Epidermal melanocyte (primary cell): ENCODE data around the gene SOX18.

Experiments
- DNase-seq: peaks from one replicate; pipeline ENCODE4 v3.0.0; 2011; ENCODE audit warnings: low spot score; ENCODE audit not compliant: insufficient read length

SOX18 gene

DNA sequence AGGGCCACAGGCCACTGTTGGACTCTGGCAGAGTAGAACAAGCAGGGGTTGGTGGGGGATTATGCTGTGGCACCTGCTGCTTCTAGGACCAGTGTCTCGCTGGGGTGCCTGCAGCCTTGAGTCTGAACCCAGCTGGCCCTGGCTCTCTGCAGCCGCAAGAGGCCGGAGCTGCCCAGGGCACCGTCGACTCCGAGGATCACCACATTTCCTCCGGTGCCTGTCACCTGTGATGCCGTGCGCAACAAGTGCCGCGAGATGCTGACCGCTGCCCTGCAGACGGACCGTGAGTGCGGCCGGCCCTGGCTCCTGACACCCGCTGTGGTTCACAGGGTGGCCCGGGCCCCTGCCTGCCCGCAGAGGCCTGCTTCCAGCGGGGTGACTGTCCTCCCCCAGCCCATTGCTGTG is 19.8 kb upstream of the SOX18 start:
- no peak for DNase-seq

DNA sequence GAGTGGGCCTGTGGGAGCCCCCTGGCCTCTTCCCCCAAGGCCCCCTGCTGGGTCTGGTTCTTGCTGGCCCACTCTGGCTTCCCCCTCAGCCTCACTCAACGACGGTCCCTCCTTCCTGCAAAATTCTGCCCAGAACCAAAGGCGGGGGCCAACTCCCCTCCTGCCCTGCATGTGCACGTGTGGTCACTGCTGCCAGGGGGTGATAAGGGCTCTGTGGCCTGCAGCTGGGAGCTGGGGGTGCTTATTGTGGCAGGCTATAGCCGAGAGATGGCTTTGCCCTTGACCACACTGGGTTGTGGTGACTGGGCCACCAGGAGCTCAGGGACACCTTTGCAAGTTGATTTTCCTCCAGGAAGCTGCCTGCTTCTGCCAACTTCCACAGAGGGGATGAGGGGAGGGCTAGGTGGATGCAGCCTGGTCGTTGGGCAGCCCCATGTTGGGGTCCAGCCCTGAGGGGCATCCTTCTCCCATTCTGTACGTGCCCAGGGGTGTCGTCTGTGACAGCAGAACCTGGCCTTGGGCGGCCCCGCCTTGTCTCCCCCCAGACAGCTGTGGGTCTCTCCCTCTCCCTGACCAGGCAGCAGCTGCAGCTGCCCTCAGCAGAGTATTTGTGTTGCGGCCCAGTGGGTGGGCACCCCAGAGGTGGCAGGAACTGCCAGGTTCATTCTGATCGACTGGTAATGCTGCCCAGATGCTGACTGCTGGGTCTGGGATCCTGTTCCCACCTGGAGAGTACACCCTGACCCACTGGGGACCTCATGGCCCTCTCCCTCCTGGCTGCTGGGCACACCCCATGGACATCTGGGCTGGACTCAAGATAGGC is 19.2 kb upstream of the SOX18 start:
- DNase-seq: no peak

DNA sequence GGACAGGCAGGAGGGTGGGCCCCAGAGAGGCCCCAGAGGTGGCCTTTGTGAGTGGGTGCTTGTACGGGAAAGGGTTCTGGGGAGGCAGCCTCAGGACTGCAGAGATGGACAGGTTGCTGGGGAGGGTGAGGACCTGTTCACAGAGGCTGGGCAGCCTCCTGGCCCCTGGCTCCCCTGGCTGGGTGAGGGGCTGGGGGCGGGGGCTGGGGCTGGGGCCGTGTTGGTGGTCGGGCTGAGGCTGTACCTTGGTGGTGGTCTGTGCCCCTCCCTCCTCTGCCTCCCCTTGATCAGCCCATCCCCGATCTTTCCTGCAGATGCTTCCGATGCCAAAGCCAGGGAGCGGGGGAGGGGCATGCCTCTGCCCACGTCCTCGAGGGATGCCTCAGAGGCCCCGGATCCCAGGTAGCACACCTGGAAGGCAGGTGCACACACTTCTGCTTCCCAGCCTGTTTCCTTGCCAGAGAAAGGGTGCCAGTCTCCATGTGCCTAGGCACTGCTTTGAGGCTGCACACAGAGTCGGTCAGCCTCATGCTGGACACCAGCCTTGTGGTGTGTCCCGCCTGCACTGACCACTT is 18.4 kb upstream of the SOX18 start:
- DNase-seq: no peak

DNA sequence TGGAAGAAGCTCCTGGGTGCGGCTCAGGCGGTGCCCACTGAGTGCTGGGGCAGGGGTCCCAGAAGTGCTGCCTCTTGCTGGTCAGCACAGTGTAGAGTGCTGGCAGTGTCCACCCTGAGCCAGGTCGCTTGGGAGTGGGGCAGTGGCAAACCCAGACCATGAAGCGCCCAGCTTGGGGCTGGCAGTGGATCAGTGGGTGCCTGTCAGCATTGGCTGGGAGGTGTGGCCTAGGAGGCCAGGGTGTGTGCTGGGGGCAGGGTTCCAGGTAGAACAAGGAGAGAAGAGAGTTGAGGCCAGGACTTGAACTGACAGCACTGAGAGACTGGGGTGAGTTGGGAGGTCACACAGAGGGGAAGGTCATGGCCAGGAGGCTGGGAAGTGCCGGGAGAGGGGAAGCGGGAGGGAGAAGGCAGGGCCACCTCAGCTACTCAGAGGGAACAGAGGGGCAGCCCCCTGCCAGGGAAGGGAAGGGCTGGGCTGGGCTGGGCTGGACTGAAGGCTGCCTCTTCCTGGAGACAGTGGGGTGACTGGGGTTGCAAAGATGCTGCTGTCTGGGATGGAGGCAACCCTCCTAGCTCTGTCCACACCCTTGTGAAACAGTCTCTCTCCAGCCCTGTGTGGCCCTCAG is 17.7 kb upstream of the SOX18 start:
- DNase-seq: no peak

DNA sequence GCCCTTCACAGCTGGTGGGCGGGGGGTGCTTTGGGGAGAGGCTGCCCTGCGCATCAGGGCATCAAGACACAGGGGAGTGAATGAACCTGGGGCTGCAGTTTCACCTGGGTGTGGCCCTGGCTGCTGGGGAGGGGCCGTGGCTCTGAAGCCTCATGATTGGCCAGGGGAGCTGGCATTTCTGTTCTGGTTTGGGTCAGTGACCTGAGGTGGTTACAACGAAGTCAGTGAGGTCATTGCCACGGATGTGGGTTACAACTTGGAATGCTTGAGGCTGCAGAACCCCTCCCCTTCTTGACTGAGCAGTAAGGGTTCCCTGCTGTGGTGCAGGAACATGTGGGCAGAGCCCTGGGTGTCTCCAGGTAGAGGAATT is 16.5 kb upstream of the SOX18 start:
- DNase-seq: no peak

DNA sequence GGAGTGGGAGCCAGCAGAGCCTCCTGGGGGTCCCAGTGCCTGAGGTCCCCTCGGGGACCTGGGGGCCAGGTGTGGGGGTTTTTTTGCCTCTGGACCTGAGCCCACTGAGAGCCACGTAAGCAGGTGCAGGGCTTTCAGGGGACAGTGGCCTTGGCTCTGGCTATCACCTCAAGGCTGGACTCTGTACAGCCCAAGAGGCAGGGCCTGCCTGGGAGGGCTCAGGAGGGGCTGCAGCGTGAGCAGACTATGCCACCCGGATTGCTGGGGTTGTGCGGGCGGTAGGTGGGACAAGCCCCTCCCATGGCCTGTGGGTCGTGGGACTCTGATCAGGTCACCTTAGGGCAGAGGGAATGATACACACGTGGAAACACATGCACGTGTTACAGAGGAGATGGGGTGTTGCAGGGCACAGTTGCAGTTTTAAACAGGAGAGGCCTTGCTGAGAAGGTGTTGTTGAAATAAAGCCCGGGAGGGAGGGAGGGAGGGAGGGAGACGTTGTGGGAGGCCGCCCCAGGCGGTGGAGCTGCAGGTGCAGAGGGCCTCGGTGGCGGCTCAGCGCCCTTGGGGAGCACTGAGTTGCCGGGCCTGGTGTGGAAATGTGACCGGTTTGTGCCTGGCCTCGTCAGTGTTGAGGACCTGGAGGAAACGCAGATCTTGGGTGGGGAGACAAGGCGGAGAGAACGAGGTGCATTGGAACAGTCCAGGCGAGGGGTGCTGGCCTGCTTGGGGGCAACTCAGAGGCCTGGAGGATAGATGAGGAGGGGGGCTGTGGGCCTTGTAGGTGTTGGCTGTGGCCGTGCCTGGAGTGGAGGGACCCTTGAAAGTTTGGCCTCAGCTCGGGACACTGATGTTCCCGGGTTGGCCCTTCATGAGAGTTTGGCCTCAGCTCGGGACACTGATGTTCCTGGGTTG is 15.9 kb upstream of the SOX18 start:
- no peak for DNase-seq

DNA sequence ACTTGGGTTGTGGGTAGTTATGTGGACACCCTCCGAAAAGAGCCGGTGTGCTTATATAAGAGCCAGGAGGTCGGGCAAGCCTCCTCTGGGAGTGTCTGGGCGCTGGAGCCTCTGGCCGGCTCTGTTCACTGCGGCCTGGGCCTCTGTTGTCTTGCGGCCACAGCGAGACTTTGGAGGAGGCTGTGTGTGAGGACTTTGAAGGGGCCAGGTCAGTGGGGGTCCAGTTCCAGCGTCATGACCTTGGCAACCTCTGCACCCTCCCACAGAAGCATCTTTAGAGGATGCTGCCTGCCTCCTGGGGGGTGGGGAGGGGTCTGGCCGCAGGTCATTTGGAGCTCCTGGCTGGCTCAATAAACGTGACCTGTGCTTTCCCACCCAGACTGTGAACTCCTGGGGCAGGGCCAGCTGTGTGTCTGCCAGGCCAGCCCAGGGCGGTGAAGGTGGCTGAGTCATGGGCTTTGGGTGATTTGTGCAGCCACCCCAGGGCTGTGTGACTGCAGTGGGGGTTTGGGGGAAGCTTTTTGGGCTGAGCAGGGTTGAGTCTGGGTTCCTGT is 14.8 kb upstream of the SOX18 start:
- DNase-seq: no peak

DNA sequence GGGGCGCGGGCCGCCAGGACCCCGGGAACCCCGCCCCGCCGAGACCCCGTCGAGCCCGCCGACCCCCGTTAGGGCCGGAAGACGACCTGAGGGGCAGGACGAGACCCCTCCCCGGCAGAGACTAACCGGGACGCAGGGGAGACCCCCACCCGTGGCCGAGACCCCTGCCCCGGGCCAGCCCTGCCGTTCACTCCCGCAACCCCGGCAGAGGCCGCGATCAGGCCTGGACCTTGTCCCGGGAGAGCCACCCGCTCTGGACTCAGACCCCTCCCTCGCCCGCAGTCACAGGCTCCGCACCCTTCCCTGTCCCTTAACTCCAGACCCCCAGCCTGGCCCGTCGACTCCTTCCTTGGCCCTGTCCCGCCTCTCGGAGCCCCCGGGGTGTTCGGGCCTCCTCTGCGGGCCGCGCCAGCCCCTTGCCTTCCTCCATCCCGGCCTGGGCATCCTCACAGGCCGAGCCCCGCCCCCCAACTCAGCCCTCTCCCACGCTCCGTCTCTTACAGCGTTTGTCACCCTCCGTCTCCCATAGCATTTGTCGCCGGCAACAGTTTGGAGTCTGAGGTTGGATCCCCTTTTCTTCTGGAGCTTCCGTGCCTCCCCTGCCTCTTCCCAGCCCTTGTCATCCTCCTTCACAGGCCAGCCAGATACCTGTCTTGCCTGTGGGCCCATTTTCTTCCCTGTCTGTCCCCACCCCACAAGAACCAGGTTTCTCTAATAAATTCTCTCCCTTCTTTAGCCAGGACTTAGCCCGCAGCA is 14.1 kb upstream of the SOX18 start:
- DNase-seq: no peak

DNA sequence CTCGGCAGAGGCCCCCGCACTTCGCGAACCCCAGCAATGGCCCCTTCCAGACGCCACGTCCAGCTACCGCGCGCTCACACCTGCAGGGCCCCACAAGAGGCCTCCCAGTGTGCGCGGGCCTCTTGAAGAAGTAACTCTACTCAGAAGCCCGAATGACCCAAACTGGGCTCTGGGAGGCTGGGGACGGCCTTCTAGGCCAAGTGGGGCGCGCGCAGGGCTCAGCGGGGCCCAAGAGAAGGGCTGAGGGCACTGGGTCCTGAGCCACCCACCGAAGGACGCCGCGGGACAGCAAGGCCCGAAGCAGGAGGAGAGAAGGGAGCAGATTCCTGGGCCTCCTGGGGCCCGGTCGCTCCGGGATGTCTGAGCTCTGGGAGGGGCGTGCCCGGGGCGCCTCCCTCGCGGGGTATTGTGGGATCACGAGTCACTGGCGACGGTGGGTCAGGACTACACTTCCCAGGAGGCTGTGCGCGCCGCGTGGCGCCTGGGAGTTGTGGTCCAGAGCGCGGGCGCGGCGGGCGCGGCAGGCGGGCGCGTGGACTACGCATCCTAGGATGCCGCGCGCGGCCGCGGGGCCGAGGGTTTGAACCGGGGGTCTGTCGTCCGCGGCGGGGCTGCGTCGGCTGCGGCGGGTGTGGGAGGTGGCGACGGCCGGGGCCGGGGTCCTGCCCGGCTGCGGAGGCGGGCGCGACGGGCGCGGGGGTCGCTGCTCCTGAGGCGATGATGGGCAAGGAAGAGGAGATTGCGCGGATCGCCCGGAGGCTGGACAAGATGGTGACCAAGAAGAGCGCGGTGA is 13.4 kb upstream of the SOX18 start, which contains the start of gene TCEA2:
Gene TCEA2, plus strand, starts transcription at position 603 of the 793 bp plus-strand sequence. Its CDS starts 115 bp downstream, at position 718.
- peak; percentile 100 for DNase-seq

DNA sequence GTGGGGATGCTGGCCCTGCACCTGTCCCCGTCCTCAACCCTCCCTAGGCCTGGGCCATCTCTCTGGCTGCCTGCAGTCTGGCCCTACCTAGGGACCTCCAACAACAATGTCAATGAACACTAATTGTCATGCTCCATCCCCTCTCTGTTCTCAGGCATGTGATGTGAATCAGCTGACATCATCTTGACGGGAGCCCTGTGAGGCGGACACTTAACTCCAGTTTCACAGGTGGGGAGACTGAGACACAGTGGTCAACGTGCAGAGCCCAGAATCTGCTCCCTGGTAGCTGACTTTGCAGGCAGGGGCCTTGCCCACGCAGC is 12.8 kb upstream of the SOX18 start:
- DNase-seq: no peak

DNA sequence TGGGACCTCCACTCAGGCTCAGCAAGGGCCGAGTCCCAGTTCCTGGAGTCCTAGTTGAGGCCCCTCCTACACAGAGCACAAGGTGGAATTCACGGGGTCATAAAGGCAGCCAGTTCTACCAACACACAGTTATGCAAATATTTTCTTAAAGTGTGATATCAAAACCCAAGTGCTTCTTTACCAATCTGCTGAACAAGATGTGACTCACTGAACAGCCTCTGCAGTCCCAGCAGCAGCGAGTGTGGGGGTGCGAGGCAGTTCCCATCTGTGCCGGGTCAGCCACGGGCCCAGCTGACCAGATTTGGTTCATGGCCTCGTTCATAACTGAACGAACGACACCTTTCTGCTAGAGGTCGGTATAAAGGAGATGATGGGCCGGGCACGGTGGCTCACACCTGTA is 9.1 kb upstream of the SOX18 start:
- DNase-seq: no peak

DNA sequence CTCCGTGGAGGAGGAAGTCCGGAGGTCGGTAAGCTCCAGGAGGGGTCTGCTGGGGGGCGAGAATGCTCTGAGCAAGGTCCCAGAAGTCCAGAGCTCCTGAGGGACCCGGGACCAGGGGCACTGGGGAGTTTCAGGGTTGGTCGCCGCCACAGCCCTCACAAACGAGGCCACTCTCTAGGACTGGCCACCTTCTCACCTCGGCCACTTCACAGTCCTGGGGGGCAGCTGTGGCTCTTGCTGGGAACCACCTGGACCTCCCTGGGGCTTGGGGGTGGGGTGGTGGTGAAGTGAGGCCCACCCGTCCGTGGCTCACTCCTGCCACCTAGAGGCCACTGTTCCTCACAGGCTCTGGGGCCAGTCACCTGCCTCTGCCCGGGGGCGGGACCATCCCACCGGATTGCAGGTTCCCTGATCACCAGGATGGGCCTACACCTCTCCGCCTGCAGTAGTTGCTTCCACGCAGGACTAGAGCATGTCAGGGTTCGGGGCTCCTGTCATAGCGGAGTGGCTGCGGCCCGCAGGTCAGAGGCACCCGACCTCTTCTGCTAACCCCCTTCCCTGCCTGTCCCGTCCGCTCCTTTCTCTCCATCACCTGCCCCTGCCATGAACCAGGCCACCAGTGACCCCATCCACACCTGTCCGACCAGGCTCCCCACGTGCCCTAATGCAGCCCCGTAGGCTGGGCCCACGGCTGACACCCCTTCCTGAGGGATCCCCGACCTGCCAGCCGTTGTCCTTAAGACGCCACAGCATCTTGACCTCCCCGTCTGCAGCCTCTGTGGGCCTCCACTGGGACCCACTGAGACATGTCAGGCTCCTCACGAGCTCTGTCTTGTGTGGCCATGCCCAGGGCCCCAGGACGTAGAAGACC is 8.4 kb upstream of the SOX18 start:
- DNase-seq: peak; percentile 96

DNA sequence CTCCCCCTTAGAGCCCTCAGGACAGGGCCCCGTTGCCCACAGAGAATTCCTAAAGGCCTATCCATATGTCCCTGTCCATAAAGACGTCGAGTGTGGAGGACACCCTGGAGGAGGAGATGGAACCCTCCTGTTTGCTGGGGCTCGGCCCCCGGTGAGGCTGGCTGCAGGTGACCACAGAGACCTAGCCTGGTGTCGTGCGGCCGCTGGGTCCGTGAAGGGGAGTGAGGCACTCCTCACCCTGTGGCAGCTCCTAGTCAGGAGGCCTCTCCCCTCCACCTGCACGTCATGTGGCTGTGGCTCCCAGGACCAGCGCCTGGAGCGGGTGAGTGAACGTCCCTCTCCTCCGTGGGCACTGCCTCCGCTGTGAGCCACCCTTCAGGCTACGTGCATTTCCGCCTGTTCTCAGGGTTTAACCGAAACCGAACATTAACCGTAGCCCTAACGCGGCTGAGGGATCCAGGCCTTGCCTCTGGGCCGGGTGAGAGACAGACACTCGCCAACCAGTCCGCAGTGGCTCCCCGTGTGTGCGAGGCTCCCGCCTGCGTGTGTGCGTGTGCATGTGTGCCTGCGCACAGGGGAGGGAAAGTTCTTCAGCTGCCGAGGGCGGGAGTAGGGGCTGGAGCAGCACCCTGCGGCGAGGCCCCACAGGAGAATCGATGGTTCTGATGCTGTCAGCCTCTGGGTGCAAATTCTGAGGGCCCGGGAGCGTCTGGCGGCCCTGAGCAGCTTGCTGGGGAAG is 7.6 kb upstream of the SOX18 start:
- no peak for DNase-seq

DNA sequence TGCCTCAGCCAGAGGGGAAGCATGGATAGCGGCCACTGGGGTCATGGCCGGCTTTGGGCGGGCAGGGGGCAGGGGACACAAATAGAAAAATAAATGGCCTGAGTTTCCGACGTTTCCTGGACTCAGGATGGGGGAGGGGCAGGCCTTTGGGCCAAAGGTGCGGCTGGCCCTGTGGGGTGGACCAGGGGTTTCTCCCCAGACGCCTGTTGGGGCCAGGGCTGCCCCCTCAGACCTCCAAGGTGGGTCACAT is 7.1 kb upstream of the SOX18 start:
- DNase-seq: no peak

DNA sequence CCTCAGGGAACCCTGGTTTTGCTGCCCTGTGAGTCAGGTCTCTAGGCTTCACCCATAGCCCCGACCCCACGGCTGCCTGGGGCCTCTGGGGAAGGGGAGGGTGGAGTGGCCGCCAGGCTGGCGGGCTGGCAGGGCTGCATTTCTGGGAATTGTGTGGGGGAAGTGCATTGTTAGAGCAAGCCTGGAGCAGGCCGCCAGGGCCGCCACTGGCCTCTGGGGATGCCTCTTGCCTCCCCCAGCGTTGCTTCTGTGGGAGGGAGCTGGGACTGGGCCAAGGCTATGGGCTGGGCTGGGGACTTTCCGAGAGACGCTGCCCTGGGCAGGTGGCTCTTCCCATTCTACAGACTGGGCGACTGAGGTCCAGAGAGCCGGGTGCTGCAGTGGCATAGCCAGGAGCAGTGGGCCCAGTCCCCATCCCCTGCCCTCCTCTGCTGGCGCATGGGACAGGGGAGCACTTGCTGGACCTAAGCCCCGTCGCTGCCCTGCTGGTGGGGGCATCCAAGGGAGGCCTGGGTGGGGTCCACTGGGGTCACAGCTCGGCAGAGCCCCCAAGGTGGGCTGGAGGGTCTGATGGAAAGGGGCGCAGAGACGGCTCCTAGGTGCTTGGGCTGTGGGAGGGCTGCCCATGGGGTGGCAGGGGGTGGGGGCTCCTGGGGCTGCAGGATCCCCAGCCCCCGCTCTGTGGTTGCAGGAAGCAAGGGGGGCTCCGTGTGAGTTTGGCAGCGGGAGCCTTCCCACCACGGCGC is 6.6 kb upstream of the SOX18 start:
- no peak for DNase-seq

DNA sequence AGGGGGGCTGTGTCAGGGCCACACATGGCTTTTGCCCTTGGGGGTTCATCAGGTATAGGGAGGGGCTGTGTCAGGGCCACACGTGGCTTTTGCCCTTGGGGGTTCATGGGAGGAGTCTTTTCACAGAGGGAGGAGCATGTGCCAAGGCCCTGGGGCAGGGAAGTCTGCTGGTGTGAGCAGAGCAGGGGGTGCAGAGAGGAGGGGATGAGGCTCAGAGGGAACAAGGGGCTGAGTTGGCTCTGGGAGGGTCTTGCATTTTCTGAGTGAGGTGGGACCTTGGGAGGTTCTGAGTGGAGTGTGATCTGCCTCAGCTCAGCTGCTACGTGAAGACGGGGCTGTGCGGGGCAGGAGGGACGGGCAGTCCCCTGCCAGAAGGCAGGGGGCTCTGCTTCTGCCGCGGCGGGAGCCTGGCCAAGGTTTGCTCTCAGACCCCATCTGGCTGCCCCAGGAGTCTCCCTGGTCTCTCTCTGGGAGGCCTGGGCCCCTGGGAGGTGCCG is 6.0 kb upstream of the SOX18 start:
- no peak for DNase-seq

DNA sequence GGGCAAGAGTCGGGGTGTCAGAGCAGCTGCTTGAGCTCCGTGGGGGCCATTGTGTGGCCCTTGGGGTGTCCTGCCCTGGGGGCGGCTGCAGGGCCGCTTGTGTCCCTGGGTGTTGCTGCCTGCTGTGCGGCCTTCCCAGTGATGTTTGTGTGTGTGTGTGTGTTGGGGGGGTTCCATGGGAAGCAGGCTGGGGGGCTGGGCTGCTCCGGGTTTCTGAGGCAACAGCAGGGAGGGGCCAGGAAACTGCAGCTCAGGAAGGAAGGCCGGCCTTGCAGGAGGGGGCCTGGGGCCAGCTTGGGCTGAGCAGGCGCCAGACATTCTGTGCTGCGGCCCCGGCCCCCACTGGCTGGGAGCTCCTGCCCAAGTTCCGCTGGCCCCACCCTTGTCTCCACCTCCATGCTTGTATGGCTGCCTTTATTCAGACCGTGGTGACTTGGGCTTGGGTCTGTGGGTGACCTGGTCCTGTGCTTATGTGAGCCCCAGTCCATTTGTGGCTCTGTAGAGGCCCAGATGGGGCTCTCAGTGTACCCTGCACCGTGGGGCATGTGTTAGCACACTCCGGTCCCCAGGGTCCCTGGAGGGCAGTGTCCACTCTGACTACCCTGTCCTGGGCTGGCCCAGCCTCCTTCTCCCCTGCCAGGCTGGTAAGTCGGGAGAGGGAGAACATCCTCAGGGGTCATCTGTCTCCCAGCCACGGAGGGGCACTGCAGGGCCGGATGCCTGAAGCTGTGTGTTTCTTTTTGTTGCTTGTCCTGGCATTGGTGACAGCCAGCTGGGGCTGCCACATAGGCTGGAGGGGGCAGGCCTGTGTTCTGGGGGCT is 4.6 kb upstream of the SOX18 start:
- no peak for DNase-seq
